ENCODE measurements around the gene MEX3B. TPM values are rescaled to one million over a fixed set of nuclear protein-coding genes. Genes with fewer than 3 reads are reported as not detected.
"Not testable (repeated sequence)": the region's sequence is repeated elsewhere in the genome, so short reads cannot be mapped to it uniquely, and the experiment has no call there.

The MEX3B gene
- total and polyA plus RNA-seq, 9 donors: 2.4 to 8.1 (median 5.2) TPM

DNA sequence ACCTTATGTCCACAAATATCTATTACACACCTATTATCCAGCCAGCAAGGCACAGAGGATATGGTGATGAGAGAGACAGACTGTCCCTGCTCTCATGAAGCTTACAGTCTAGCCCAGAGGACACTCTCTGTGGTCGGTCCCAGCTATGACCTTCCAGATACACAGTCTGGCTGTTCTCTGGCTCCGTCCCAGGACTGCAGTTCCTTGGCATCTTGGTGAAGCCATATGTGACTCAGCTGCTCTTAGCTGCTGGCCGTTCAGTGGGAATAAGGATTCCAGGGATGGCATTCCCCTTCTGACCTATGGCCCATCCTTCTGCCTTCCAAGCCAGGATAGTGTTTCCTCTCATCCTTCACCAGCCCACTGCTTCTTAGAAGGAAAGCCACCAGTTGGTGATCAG lies 30.8 kb downstream of the MEX3B start:
- WGBS, 3 donors: 65 to 71% (median 66%) methylated on average over 3 of the region's 3 CpGs
- no peaks in the 10 kb centered on the region for H3K4me1 ChIP-seq (ENCODE audit: insufficient read depth)
- no peaks in the 10 kb centered on the region for H3K9me3 ChIP-seq
- H3K36me3 ChIP-seq: no peaks in the 10 kb centered on the region
- no peak for DNase-seq
- H3K27me3 ChIP-seq: no peaks in the 10 kb centered on the region
- no peak overlapping the region for H3K4me3 ChIP-seq
- TF ChIP-seq POLR2A (IDR thresholded peaks at IDR 0.05) (no peak), EP300 (IDR thresholded peaks at IDR 0.05) (no peak), CTCF (IDR thresholded peaks at IDR 0.05) (no peak)
- no peak overlapping the region for H3K27ac ChIP-seq
- intact Hi-C loops (cut with DNase I): no loop called here

GRCh38 chr15:82012908-82013307 lies 32.9 kb downstream of the MEX3B start:
- no peaks in the 10 kb centered on the region for H3K27me3 ChIP-seq
- intact Hi-C loops (cut with DNase I): no loop called here
- H3K36me3 ChIP-seq: no peaks in the 10 kb centered on the region
- no peaks in the 10 kb centered on the region for H3K4me1 ChIP-seq (ENCODE audit: insufficient read depth)
- TF ChIP-seq EP300 (IDR thresholded peaks at IDR 0.05): no peak
- TF ChIP-seq CTCF (IDR thresholded peaks at IDR 0.05): no peak
- TF ChIP-seq POLR2A (IDR thresholded peaks at IDR 0.05): no peak
- H3K27ac ChIP-seq: no peak overlapping the region
- no peak for DNase-seq
- H3K4me3 ChIP-seq: no peak overlapping the region
- no peaks in the 10 kb centered on the region for H3K9me3 ChIP-seq
- WGBS, 3 donors: 70 to 86% (median 72%) methylated on average over 7 of the region's 7 CpGs

DNA sequence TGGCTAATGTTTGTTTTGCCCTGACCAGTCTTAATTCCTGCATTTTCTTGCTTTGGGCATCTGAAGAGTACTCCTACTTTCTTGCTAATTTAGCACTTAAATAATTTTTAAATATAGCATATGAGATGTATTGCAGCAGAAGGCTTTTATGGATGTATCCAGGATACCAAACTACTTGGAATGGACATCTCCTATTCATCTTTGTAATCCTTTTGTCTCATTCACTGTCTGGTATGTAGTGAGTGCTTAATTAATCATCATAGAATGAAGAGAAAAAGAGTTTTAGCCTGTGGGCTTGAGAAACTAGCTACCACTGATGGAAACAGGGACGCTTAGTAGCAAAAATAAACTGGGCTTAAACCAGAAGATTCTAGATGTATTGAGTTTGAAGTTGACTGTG lies 40.6 kb downstream of the MEX3B start:
- Histone ChIP-seq H3K36me3 (no peaks in the 10 kb centered on the region), H3K4me3 (no peak overlapping the region), H3K27me3 (no peaks in the 10 kb centered on the region), H3K9me3 (no peaks in the 10 kb centered on the region), H3K27ac (no peak overlapping the region), H3K4me1 (ENCODE audit: insufficient read depth) (no peaks in the 10 kb centered on the region)
- DNase-seq: no peak
- TF ChIP-seq POLR2A (IDR thresholded peaks at IDR 0.05): no peak
- TF ChIP-seq EP300 (IDR thresholded peaks at IDR 0.05): no peak
- TF ChIP-seq CTCF (IDR thresholded peaks at IDR 0.05): no peak
- intact Hi-C loops (cut with DNase I): no loop called here
- 93 to 95% (median 94%) methylated on average over 1 of the region's 1 CpG for WGBS, 3 donors

GRCh38 chr15:82003916-82004315 lies 41.9 kb downstream of the MEX3B start:
- Histone ChIP-seq H3K27ac (no peak overlapping the region), H3K27me3 (no peaks in the 10 kb centered on the region), H3K4me1 (ENCODE audit: insufficient read depth) (no peaks in the 10 kb centered on the region), H3K9me3 (no peaks in the 10 kb centered on the region), H3K36me3 (no peaks in the 10 kb centered on the region), H3K4me3 (no peak overlapping the region)
- no peak for TF ChIP-seq POLR2A (IDR thresholded peaks at IDR 0.05)
- no peak for TF ChIP-seq EP300 (IDR thresholded peaks at IDR 0.05)
- no peak for TF ChIP-seq CTCF (IDR thresholded peaks at IDR 0.05)
- no peak for DNase-seq
- 67 to 78% (median 69%) methylated on average over 3 of the region's 3 CpGs for whole genome bisulfite sequencing, 3 donors
- intact Hi-C loops (cut with DNase I): no loop called here

DNA sequence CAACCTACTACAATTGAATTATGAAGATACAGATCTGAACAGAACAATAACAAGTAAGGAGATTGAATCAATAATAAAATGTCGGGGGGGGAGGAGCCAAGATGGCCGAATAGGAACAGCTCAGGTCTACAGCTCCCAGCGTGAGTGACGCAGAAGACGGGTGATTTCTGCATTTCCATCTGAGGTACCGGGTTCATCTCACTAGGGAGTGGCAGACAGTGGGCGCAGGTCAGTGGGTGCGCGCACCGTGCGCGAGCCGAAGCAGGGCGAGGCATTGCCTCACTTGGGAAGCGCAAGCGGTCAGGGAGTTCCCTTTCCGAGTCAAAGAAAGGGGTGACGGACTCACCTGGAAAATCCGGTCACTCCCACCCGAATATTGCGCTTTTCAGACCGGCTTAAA lies 50.7 kb downstream of the MEX3B start:
- 83 to 96% (median 92%) methylated on average over 22 of the region's 22 CpGs for WGBS, 3 donors
- H3K36me3 ChIP-seq; H3K4me3 ChIP-seq; H3K4me1 ChIP-seq (ENCODE audit: insufficient read depth); H3K27me3 ChIP-seq; intact Hi-C loops (cut with DNase I); DNase-seq; H3K9me3 ChIP-seq; H3K27ac ChIP-seq: not testable (repeated sequence)
